DMS53 (cell line): ENCODE data around the gene COL24A1.
"Not testable (repeated sequence)": the region's sequence is repeated elsewhere in the genome, so short reads cannot be mapped to it uniquely, and the experiment has no call there.

ENCODE experiments used
- DNase-seq: peaks from one replicate; lab custom pipeline; 2025; lab: John Stamatoyannopoulos, UW

The COL24A1 gene

GRCh38 chr1:86082183-86082582, 74.4 kb downstream of the COL24A1 start:
- DNase-seq, result peak; percentile 60

- not testable (repeated sequence) for DNase-seq
Observed at GRCh38 chr1:86072474-86072873, 84.1 kb downstream of the COL24A1 start.

DNA sequence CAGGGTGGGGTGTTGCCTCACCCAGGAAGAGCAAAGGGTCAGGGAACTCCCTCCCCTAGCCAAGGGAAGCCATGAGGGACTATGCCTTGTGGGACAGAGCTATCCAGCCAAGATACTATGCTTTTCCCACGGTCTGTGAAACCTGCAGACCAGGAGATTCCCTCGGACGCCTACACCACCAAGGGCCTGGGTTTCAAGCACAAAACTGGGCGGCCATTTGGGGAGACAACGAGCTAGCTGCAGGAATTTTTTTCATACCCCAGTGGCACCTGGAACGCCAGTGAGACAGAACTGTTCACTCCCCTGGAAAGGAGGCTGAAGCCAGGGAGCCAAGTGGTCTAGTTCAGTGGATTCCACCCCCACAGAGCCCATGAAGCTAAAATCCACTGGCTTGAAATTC, 84.7 kb downstream of the COL24A1 start:
- not testable (repeated sequence) for DNase-seq

- no peak for DNase-seq
Observed at GRCh38 chr1:86069757-86070145, 86.8 kb downstream of the COL24A1 start.

GRCh38 chr1:86068841-86069756, 87.5 kb downstream of the COL24A1 start:
- peak; percentile 52 for DNase-seq

DNA sequence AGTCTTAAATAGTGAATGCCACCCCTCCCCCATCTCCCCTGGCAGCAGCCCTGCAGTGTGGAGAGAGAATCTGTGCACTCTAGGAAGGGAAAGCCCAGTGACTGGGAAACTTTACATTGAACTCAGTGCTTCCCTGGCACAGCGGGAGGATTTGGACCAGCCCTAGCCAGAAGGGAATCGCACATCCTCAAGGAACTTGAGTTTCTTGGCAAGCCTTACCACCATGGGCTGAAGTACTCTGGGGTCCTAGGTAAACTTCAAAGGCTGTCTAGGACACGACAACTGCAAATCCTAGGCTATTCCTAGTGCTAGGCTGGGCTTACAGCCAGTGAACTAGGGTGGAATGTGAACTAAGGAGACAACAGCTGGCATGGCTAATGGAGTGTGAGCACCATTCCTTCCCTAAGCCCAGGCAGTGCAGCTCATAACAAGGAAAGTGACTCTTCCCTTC, 88.3 kb downstream of the COL24A1 start:
- no peak for DNase-seq

DNA sequence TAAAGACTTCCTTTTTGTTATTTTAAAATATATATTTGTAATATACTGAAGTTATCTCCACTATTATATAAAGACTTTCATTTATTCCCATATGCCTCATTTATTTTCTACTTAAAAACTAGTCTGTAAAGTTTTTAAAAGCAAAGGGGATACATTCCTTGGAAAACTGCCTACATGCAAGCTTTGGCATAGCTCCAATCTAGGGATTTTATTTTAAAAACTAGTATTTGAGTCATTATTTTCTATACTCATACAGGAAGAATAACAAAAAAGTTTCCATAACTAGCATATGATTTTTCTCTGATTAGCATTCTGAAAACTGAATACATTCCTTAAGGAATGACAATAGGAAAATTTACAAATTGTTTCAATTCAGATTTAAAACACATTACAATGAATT, 88.9 kb downstream of the COL24A1 start:
- DNase-seq, result no peak

DNA sequence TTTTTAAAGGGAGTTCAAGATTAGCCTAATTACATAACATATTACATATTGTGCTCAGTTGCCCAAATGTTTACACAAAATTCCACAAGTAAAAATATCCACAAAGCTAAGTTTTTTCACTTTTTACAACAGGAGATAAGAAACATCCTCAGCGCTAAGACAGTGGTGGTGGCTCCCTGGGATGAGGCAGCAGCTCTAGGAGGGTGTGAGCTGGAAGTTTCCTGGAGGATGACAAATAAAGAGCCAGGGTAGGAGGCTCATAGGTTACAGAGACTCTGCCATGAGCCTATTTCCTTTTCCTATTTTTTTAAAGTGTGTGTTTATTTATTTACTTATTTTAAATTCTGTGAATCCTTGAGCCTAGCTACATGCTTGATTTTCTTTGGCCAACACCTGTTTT, 91.7 kb downstream of the COL24A1 start:
- no peak for DNase-seq

DNA sequence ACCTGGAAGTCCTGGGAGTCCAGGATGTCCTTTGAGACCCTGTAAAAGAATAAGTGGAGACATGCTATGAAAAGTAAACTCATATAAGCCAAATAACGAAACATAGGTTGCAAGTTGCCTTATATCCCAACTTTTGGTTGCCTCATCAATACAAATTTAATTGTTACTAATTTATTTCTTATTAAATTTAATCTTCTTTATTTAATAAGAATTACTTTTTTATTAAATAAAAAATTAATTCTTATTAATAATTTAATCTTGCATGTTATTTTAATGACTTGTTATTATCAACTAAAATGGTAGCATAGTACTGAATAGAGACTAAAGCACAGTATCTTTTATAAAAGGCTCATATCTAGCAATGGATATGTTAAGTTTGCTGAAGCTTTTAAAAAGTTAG, 92.9 kb downstream of the COL24A1 start:
- DNase-seq, result no peak

GRCh38 chr1:86062453-86062852, 94.1 kb downstream of the COL24A1 start:
- DNase-seq, result no peak

DNA sequence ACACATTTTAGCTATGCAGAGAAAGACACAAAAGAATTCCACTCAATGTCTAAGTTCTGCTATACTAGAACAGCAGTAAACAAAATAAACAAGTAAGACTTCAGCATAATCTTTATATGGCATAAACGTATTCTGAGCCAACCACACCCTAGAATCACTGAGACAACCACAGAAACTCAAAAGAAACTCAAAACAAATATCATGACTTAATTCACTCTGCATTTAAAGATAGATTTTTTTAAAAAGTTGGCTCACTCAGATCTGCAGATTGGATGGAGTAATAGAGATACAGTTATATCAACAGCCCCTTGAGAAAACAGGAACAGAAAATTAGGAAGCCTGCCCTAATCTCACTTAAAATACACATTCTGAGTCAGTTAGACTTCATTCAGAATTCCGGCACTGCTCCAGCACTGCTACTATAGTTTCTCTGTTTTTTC, 95.0 kb downstream of the COL24A1 start:
- DNase-seq, result no peak

DNA sequence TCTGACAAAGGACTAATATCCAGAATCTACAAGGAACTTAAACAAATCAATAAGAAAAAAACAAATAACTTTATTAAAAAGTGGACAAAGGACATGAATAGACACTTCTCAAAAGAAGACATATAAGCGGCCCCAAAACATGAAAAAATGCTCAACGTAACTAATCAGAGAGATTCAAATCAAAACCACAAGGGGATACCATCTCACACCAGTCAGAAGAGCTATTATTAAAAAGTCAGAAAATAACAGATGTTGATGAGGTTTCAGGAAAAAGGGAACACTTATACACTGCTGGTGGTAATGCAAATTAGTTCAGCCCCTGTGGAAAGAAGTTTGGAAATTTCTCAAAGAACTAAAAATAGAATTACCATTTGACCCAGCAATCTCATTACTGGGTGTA, 102.2 kb downstream of the COL24A1 start:
- DNase-seq, result no peak

DNA sequence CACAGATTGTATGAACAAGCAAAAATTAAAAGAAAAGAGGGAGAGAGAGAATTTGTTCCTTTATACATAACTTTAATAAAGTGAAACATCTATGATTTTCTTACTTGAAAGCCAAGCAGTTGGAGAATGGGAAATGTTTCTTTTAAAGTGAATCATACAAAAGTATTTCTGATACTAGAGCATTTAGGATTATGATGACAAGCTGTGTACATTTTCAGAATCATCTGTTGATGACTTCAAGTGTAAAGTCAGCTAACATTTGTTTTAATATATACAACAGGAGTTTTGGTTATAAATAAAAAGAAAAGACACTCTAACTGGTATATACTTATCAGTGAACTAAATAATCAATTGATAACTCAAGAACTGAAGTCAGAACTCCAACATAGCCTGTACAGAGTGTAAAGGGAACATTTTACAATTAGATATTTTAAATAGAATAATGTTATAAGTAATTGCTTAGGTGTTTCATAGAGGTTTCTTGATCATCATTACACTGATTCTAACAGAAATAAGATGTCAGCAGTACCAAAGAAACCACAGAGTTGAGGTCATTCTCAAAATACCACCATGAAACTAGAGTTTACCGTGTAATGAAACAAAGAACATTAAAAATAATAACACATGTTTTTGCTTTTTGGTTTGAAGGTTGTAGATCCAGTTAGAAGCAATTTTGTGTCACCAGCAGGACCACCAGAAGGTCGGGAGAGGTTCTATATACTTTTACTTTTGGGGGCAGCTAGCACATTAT, 103.4 kb downstream of the COL24A1 start:
- no peak for DNase-seq

- no peak for DNase-seq
Observed at GRCh38 chr1:86035101-86035500, 121.5 kb downstream of the COL24A1 start.

DNA sequence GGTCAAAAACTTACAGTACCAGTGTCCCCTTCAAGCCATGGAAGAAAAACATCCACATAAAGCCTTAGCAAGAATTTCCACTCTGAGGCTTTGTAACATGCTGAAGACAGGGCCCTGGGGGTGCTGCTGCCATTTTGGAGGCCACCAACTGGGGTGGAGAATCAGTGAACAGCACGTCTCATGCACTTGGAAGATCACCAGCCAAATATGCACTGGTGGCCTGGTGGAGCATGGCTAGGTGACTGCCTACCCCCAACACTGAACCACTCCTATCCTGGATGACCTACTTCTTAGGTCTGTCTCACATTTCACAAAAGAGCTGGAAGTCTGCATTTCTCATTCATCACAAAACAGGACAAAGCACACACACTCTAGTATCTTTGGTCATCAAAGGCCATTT, 126.4 kb downstream of the COL24A1 start:
- DNase-seq, result no peak

DNA sequence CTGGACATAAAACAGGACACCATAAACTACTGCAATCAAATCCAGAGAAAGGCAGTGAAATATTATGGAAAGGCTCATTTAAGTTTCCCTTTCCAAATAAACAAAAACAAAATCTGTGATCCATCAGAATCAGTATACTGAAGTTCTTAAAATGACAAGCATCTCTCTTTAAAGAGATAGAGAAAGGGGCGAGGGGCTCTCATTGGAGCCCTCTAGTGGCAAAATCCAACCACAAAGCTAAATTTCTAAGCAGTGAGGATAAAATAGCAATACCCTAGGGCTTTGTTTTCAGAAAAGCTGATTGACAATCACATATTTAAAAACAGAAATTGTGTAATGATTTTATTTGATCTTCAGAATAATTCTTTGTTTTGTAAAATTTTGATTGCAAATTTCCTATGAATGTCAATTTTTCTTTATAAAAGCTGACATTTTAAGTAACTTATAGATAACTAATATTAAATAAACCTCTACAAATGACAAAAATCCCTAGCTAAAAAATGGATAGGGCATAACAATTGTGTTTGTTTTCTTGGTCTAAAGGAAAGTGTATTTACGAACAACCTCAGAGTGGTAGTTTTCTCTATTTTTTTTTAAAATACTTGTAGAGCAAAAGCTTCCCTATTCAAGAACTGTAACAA, 138.2 kb downstream of the COL24A1 start:
- peak; percentile 69 for DNase-seq

- no peak for DNase-seq
Observed at GRCh38 chr1:86016076-86016759, 140.4 kb downstream of the COL24A1 start.

GRCh38 chr1:86015375-86015774, 141.2 kb downstream of the COL24A1 start:
- DNase-seq, result no peak

- DNase-seq, result no peak
Observed at GRCh38 chr1:86000601-86001000, 156.0 kb downstream of the COL24A1 start.

DNA sequence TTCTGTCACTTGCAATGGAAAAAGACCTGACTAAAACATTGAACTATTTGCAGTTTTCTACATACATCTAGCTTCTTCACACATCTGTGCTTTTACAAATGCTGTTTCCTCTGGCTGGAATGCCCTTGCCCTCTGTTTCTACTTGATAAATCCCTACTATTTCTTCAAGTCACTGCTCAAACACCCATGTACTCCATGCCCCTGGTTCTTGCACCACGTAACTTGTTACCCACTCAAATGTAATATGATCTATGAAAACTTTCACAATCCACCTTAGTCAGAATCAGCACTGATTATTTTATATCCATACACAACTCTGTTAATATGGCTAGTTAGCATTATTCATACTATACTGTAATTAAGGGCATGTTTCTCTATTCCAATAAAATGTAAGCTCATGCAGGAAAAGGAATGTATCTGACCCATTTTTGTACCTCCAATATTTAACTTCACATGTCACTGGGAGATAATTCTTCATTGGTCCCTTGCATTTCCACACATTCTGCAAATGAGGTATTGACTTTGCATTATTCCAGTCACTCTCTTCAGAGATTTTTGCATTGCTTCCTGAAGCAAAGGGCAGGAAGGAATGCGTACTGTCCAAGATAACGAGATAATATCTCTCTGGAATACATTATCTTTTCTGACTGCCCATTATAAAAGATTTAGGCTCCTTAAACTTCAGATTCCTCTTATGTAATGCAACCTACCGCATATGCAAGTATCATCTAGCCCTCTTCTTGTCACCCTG, 158.3 kb downstream of the COL24A1 start:
- DNase-seq, result no peak

DNA sequence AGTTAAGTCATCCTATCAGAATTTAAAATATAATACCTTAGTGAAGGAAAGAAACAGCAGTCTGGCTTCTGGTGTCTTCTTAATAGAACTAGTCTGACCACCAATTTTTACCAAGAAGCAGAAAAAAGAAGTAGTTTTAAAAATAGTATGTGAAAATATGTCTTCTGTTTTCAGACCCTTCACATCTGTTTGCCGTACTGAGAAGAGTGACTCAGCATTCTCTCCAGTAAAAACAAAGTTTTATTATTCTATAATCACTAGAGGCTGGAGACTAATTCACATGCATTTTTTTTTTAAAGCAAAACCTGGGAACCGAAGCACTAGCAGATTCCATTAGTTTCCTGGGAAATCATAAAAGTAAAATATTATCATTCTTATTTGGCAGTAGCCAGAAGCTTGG, 163.8 kb downstream of the COL24A1 start:
- peak; percentile 18 for DNase-seq
